Right forelimb (tissue), 1 donor: ENCODE results near the gene SMIM10L2A.
"Not testable (repeated sequence)": the region's sequence is repeated elsewhere in the genome, so short reads cannot be mapped to it uniquely, and the experiment has no call there.

Source experiments
- DNase-seq: peaks from one replicate; pipeline ENCODE4 v3.0.0-alpha.2; 2018

Gene SMIM10L2A

DNA sequence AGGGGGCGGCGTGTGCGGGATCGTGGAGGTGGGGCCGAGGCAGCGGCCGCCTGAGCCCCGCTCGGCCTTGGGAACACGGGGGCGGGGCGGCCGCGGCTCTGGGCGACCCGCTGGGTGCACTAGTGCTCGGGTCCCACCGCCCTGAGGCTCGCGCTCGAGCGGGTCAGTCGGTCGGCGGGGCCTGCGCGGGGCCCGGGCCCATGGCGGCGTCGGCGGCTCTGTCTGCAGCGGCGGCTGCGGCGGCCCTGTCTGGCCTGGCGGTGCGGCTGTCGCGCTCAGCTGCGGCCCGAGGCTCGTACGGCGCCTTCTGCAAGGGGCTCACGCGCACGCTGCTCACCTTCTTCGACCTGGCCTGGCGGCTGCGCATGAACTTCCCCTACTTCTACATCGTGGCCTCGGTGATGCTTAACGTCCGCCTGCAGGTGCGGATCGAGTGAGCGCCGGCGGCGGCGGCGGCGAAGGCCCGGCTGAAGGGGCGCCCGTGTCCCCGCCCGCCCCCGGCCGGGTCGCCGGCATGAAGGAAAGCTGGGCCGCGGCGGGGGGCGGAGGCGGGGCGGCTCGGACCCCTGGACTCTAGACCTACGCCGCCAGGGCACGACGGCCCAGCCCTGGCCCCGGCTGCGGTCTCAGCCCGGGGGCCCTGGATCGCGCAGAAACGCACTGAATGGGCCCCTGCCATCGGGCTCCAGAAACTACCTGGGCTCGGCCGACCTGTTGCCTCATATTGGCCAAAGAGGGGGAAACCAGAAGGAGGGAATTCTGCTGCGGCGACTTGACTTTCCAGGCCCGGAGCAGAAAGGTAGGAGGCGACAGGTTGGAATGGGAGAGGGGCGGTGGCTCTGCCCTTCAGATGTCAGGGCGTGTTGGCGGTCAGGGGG lies at the start of gene SMIM10L2A:
Gene SMIM10L2A, plus strand, starts transcription at position 13 of the 878 bp plus-strand sequence. Its CDS starts 188 bp downstream, at position 201.
- no peak for DNase-seq

- no peak for DNase-seq
Measured at GRCh38 chrX:135373357-135373756, 48.4 kb upstream of the SMIM10L2A start.

- no peak for DNase-seq
Measured at GRCh38 chrX:135382260-135382659, 39.5 kb upstream of the SMIM10L2A start.

- no peak for DNase-seq
Measured at GRCh38 chrX:135383249-135383648, 38.5 kb upstream of the SMIM10L2A start.

DNA sequence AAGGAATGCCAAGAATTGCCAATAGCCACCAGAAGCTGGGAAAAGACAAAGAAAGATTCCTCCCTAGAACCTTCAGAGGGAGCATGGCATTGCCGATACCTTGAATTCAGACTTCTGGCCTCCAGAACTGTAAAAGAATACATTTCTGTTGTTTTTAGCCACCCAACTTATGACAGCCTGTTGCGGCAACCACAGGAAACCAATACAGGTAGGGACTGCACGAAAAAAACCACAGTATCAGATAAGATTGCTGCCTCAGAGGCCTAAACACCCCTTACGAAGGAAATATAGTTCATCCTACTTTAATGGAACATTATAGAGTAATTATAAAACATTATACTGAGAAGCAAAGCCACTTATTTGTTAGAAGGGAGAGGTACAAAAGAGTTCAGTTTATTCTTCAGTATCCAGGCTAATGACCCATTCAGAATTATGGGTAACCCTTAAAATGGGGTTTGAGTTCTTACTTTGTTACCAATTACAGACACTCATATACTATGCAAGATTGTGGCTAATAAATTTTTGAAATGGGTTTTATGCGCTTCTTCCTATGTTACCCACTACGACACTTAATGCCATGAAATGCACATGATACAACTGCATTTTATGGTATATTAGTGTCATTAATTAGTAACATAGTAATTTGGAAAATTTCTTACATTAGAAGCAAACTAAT lies 37.4 kb upstream of the SMIM10L2A start:
- no peak for DNase-seq

DNA sequence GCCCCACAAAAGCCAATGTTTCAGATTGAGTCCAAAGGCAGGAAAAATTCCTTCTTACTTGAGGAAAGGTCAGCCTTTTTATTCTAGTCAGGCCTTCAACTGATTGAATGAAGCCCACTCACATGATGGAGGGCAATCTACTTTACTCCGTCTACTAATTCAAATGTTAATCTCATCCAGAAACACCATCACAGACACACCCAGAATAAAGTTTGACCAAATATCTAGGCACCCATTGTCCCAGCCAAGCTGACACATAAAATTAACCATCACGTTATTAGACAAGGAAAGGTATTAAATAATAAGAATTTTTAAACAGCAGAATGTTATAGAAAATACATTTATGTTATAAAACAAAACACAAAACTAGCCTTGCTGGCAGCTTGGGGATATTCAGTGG lies 32.9 kb upstream of the SMIM10L2A start:
- no peak for DNase-seq

GRCh38 chrX:135389243-135389642 lies 32.5 kb upstream of the SMIM10L2A start:
- no peak for DNase-seq

- DNase-seq: no peak
Measured at GRCh38 chrX:135389717-135390116, 32.0 kb upstream of the SMIM10L2A start.

DNA sequence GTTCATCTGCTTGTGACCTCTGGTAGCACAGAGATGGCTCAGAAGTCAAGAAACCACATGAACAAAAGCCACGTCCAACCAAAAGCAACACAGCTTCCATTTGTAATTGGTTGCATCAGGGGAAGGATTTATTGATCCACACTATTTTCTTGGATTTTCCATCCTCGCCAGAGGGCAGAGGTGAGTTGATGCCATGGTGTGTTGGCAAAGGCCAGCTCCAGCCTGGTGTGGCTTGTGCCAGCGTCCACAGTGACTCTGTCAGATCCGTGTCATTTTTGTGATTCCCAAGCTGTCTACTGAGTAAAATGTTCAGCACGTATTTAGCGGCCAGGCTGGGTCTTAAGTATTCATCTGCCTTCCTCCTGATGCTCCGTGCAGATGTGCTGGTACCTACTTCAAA lies 30.0 kb upstream of the SMIM10L2A start:
- no peak for DNase-seq

GRCh38 chrX:135393051-135393450 lies 28.7 kb upstream of the SMIM10L2A start:
- DNase-seq: no peak

DNA sequence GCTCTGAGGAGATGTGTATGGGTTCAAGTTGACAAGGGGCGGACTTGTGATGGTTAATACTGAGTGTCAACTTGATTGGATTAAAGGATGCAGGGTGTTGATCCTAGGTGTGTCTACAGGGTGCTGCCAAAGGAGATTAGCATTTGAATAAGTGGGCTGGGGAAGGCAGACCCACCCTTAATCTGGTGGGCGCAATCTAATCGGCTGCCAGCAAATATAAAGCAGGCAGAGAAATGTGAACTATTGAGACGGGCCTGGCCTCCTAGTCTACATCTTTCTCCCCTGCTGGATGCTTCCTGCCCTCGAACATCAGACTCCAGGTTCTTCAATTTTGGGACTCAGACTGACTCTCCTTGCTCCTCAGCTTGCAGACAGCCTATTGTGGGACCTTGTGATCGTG lies 26.7 kb upstream of the SMIM10L2A start:
- DNase-seq: no peak

GRCh38 chrX:135396109-135396508 lies 25.6 kb upstream of the SMIM10L2A start:
- DNase-seq: no peak

- DNase-seq: no peak
Measured at GRCh38 chrX:135396566-135396965, 25.2 kb upstream of the SMIM10L2A start.

GRCh38 chrX:135397652-135398051 lies 24.1 kb upstream of the SMIM10L2A start:
- no peak for DNase-seq

DNA sequence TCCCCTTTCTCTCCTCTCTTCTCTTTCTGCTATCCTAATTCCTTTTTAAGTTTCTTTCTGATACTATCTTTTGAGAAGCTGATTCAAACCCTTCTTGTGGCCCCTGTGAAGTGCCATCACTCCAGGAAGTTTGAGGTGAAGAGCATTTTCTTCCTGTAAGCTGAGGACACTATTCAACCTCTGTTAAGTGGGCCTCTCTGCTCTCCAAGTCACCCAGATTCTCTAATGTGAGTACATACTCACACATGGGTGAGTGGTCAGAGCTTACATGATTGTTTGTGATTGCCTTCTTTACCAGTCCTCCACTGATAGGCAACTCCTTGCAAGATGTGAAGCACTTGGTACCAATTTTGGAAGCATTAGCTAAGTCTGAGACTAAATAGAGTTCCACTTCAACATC lies 18.4 kb upstream of the SMIM10L2A start:
- no peak for DNase-seq

GRCh38 chrX:135406428-135406827 lies 15.3 kb upstream of the SMIM10L2A start:
- DNase-seq: not testable (repeated sequence)

DNA sequence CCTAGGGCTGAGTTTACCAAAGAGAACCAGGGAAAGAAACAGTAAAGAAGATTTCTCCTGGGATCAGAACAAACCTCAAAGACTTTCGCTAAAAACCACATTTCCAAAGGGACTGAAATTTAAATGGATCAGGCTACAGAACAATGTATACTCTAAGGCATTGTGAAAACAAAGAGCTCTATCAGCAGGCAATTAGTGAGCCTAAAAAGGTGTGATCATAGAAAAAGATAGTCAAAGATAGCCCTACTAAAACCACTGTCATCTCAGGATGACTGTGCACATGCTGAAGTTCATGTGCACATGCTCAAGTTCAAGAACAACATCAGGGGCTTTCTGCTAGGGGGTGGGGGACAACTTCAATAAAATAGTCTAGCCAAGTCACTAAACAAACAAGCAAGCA lies 12.9 kb upstream of the SMIM10L2A start:
- DNase-seq: no peak

DNA sequence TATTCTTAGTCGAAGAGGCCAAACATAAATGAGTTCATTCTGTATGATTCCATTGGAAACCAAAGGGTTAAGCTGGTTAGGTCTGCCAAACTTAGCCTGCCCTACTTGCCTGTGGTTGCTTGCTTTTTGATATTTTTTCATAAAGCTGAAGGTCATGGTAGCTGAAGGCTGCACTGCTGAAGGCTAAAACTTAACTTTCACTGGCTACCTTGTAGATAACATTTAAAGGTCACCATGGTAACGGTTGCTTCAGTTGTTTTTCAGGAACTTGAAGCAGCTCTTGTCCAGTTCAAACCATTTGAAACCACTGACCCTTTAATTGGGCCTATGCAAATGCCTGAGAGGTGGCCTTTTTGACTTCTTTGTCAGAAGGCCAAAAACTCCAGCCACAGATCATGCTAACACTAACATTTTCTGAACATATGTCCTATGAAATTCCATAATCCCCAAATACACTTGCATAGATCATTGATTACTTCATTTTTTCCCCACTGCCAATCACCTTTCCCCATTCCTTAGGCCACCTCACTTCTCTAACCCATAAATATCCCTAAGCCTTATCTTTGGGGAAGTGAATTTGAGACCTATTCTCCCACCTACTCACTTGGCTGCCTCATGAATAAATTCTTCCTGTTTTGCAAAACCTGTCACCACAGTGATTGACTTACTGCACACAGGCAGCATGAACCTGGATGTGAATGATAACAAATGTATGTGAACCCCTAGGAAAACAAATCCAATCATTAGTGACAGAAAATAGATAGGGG lies 10.7 kb upstream of the SMIM10L2A start:
- DNase-seq: no peak

DNA sequence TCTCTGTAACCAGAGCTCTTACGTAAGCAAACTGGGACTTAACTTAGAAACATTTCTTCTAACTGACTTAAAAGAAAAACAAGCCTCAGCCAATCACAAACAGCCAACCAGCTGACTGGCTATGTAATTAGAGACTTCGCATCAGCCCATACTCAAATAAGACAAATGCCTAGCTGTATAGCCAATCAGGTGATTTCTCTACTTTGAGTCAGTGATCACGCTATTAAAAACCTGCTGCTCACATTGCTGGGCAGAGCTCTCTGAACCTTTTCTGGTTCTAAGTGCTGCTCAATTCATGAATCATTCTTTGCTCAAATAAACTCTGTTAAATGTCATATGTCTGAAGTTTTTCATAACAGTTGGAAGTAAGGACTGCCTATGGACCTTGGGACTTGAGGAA lies 9.9 kb upstream of the SMIM10L2A start:
- DNase-seq: no peak

DNA sequence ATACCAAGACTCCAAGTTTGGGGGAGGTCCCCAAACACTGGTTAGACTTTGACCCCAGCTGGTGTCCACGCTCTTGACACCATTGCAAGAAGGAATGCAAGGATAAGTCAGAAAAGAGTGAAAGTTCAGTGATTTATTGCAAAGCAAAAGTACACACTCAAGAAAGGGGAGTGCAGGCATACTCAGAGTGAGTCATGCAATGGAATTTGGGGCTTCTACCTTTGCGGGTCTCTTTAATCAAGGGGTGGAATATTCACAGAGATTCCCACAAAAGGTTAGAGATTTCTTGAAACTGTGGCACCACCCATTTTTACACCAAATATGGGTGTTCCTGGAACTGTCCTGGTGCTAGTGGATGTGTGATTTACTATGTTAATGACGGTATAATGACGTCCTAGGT lies 5.2 kb upstream of the SMIM10L2A start:
- DNase-seq: no peak

DNA sequence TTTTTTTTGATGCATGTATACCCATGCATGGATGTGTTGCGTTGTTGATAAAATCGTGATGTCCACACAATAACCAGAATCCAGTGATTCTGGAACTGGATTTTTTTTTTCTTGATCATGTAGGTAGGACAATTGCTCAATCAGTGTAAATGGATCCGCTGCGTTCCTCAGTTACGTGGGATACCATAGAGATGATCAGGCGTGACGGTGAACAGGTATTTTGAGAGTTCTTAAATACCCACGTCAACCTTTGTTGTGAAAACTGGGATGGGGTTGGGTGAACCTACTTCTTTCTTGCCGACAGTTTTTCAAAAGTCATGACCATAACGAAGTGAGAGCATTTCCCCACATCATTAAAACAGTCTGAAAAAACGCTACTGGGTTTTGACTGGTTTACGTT lies 913 bp upstream of the SMIM10L2A start:
- no peak for DNase-seq

- peak; percentile 85 for DNase-seq
Measured at GRCh38 chrX:135421537-135421931, 210 bp upstream of the SMIM10L2A start.

GRCh38 chrX:135422810-135423168 lies 1.0 kb downstream of the SMIM10L2A start:
- DNase-seq: not testable (repeated sequence)
